Activated T-cell treated with anti-CD3 and anti-CD28 coated beads for 4 hours (primary cell): ENCODE data around the gene TRIO.

Experiments
- DNase-seq: peaks from one replicate; pipeline ENCODE4 v3.0.0-alpha.2; 2020

Gene TRIO

GRCh38 chr5:14123974-14124482 is 19.1 kb upstream of the TRIO start:
- DNase-seq: no peak

GRCh38 chr5:14125262-14125661 is 17.9 kb upstream of the TRIO start:
- DNase-seq: no peak

DNA sequence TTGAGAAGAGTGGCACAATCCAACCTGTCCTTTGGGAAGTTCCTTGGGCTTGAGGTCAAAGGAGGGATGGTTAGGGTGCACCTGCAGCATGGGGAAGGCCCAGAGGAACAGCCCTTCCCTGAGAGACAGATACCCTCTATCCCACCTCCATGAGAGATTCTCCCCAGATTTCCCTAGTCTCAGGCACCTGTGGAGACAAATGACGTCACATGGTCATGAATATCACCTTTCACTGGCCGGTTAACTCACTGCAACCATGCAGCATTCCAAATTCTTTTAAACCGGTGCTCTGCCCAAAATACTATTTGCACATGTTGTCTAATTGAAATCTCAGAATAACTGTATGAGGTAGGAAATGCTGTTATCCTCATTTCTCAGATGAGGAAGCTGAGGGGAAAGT is 15.6 kb upstream of the TRIO start:
- no peak for DNase-seq

DNA sequence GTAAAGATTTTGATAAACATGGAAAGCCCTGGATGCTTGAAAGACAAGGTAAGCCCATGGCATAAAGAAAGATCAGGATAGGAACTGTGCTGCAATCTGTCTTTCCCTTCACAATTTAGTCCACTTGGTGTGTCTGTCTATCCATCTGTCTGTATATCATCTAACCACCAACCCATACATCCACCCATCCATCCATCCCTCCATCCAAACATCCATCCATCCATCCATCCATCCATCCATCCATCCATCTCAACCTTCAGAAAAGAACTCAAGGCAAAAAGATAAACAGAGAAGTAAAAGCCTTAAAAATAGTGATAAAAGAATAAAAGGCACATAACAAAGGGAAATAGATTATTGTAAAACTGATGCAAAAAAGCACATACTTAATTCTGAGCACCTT is 15.1 kb upstream of the TRIO start:
- DNase-seq: no peak

- DNase-seq: no peak
Measured at GRCh38 chr5:14129123-14129522, 14.0 kb upstream of the TRIO start.

DNA sequence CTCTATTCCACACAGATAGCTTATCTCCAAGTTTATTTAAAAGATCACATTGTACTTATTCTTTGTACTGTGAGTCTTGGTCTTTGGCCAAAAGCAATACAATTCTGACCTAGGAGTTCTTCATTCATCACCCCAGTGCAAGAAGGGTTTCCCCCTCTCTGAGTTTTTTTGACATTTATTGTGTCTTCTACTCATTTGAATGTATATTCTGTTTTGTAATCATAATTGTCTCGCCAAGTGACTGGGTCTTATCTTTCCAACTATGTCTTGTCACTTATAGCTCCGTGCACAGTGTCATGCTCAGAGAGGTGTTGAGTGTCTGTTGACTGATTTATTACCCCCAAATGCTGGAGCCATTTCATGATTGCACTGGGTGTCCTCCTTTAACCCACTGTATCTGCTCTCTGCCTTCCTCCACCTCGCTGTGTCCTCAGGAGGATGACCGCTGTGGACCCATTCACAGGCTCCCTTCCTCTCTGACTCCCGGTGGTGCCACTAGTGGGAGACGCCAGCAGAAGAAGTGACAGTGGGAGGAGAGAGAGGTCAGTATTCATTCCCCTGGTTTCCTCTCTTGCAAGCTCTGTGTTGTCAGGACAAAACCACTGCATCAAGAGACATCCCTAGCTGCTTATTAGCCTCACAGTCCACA is 11.2 kb upstream of the TRIO start:
- no peak for DNase-seq

GRCh38 chr5:14133394-14133793 is 9.7 kb upstream of the TRIO start:
- DNase-seq: no peak

GRCh38 chr5:14134083-14134482 is 9.1 kb upstream of the TRIO start:
- DNase-seq: no peak

GRCh38 chr5:14134771-14135170 is 8.4 kb upstream of the TRIO start:
- no peak for DNase-seq

DNA sequence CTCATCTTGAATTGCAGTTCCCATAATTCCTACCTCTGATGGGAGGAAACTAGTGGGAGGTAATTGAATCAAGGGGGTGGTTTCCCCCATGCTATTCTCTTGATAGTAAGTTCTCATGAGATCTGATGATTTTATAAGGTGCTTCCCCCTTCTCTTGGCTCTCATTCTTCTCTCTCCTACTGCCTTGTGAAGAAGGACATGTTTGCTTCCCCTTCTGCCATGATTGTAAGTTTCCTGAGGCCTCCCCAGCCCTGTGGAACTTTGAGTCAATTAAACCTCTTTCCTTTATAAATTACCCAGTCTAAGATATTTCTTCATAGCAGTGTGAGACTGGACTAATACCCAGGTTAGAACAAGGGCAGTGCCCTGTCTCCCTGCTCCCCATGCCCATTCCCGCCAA is 7.5 kb upstream of the TRIO start:
- no peak for DNase-seq

- DNase-seq: no peak
Measured at GRCh38 chr5:14136228-14136627, 6.9 kb upstream of the TRIO start.

GRCh38 chr5:14138608-14139540 is 4.3 kb upstream of the TRIO start:
- DNase-seq: no peak

DNA sequence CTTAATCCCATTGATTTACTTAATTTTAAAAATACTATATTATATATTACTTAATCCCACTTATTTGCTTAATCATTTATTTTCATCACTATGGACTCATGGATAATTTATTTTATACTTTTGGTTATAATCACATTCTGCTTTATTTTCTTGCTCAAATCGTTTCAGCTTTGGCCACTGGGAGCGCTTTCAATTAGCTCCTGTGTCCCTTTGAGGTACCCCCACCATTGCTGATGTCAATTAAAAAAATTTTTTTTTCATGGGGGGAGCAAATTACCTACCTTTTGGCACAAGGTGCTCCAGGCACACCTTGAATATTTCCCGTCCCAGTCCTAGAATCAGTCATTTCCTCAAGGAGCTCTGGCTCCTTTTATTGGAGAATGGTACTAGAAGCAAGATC is 1.4 kb upstream of the TRIO start:
- DNase-seq: no peak

DNA sequence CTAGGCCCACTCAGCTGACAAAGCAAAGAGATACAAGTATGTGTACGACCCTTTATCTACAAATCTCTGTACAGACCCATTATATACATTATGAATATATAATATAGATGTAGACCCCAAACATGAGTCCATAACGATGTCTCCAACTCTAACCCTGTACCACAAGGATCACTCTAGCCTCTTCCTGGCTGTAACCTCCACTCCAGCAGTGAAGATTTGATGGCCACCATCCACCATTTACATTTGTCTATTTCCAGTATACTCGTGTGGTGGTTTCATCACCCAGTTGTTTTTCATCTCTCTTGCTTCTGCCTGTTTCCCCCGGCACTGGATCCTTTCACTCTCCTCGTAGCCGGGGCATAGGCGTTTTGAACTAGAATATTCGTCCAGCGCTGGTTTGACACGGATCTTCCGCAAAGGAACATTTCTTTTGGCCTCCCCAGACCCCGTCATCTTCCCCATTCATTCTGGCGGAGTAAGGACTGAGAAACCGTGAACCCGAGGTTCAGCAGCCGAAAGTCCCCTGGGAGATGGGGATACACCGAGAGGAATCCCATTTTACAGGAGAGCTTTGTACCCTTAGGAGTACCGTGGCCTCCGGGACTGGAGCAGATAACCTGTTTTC is 828 bp upstream of the TRIO start:
- no peak for DNase-seq

GRCh38 chr5:14143546-14143840 is 351 bp downstream of the TRIO start:
- no peak for DNase-seq

- peak; percentile 11 for DNase-seq
Measured at GRCh38 chr5:14143841-14144585, 871 bp downstream of the TRIO start.

- peak; percentile 5 for DNase-seq
Measured at GRCh38 chr5:14144586-14145434, 1.7 kb downstream of the TRIO start.

- no peak for DNase-seq
Measured at GRCh38 chr5:14145435-14146334, 2.5 kb downstream of the TRIO start.

- DNase-seq: no peak
Measured at GRCh38 chr5:14146725-14147124, 3.6 kb downstream of the TRIO start.

DNA sequence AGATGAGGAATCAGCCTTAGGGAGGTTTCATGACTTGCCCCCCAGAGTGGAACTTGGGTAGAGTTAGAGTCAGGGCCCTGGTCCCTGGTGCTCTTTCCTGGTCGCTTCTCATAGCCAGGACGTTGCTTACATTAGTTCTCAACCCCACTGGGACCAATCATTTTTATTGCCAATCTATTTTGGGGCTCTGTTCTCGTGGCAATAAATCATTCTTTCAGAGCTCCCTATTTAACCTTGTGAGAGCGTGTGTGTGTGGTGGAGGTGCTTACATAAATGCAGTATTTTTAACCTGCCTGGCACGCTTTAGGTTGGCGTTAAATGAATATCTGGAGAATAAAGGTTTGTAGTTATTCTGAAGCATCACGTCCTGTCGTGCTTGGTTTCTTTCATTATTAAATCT is 4.1 kb downstream of the TRIO start:
- DNase-seq: no peak

DNA sequence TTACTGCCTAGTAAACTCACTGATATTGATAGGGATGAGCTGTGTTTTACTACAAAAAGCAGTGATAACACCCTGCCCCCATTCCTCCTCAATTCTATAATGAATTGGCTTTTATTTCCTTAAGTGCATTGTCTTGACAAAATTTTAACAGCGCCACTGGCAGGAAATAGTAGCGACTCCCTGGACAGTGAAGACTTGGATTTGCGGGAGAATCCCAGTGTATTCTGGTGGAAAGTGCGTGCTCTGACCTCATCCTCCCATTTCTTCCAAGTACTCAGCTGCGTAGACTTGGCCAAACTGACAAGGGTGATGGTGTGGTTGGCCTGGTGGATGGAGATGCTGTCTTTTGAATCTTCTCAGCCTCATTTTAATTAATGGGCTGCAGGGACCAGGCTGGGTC is 5.3 kb downstream of the TRIO start:
- DNase-seq: no peak
